Activated CD4-positive, alpha-beta T cell treated with anti-CD3 and anti-CD28 coated beads for 36 hours (primary cell): ENCODE data around the gene STON1. TPM values are rescaled to one million over a fixed set of nuclear protein-coding genes. Genes with fewer than 3 reads are reported as not detected.

Experiments used
- ATAC-seq: fragments of 200-7000 bp; cut with Tn5 transposase; one replicate; pipeline ENCODE4 v1.10.0; 2021; ENCODE audit warnings: mild to moderate bottlenecking, moderate library complexity
- CTCF ChIA-PET: fragments of 350-600 bp; sonication (Branson Sonifier 250); formaldehyde crosslinking; loops from one replicate; lab custom pipeline; 2021; ENCODE audit warnings: antibody characterized with exemption; lab: Charles Lee
- POLR2A ChIA-PET: fragments of 350-600 bp; sonication (Branson Sonifier 250); formaldehyde crosslinking; loops from one replicate; lab custom pipeline; 2021; ENCODE audit warnings: antibody characterized with exemption, inconsistent platforms; lab: Charles Lee
- DNase-seq: peaks from one replicate; pipeline ENCODE4 v3.0.0-alpha.2; 2020
- H3K27ac Mint-ChIP-seq: one replicate; pipeline ENCODE4 v1.8.0; 2021; ENCODE audit warnings: mixed read lengths
- H3K27me3 Mint-ChIP-seq: one replicate; pipeline ENCODE4 v1.8.0; 2021; ENCODE audit warnings: mixed read lengths
- H3K36me3 Mint-ChIP-seq: one replicate; pipeline ENCODE4 v1.8.0; 2021; ENCODE audit warnings: low read depth, mixed read lengths
- H3K4me1 Mint-ChIP-seq: one replicate; pipeline ENCODE4 v1.8.0; 2021; ENCODE audit warnings: mixed read lengths
- H3K4me3 Mint-ChIP-seq: one replicate; pipeline ENCODE4 v1.8.0; 2021; ENCODE audit warnings: mild to moderate bottlenecking, moderate library complexity, mixed read lengths
- H3K9me3 Mint-ChIP-seq: one replicate; pipeline ENCODE4 v1.8.0; 2021; ENCODE audit warnings: low read depth, mixed read lengths
- intact Hi-C, 2 experiments: fragments of 100-400 bp; cut with DNase I in 1 of 2; cut with micrococcal nuclease in 1 of 2; formaldehyde crosslinking; loops; one replicate each; pipeline versions ENCODE4 v1.14.2 to v1.15.1; 2022 to 2024; cut with DNase I, micrococcal nuclease
- total RNA-seq, 2 experiments: library from RNA; stranded (reverse); gene quantifications; one replicate each; pipeline ENCODE4 v1.2.3, GENCODE V29; 2021

STON1 gene
- total RNA-seq, 2 experiments from 2014 or later, result 0.97 to 1.3 TPM

- Mint-ChIP-seq H3K27me3 (peaks cover 3% of the 10 kb centered on the region), H3K27ac (no peak overlapping the region), H3K4me1 (no peaks in the 10 kb centered on the region), H3K36me3 (no peaks in the 10 kb centered on the region), H3K9me3 (peaks cover 5% of the 10 kb centered on the region), H3K4me3 (no peak overlapping the region)
- POLR2A ChIA-PET, result no interaction called here
- intact Hi-C loops, result no loop called here
- CTCF ChIA-PET, result interaction anchor here (0.6 kb wide), 1 partner anchor 32 kb away, joined by 4 read pairs; no protein-coding TSS in a partner anchor
- DNase-seq (no peak), ATAC-seq (no peak)
Observed at GRCh38 chr2:48624696-48625095, 94.7 kb downstream of the STON1 start.

- no peaks in the 10 kb centered on the region for H3K36me3 Mint-ChIP-seq
- H3K27ac Mint-ChIP-seq, result no peak overlapping the region
- no peak overlapping the region for H3K4me3 Mint-ChIP-seq
- ATAC-seq (no peak), DNase-seq (no peak)
- peaks cover 5% of the 10 kb centered on the region for H3K9me3 Mint-ChIP-seq
- ChIA-PET POLR2A (no interaction called here), CTCF (no interaction called here)
- no peaks in the 10 kb centered on the region for H3K4me1 Mint-ChIP-seq
- intact Hi-C loops, result no loop called here
- peaks cover 4% of the 10 kb centered on the region for H3K27me3 Mint-ChIP-seq
Observed at GRCh38 chr2:48626047-48626446, 96.1 kb downstream of the STON1 start.

GRCh38 chr2:48633143-48633542, 103.2 kb downstream of the STON1 start:
- no peak overlapping the region for H3K27ac Mint-ChIP-seq
- H3K27me3 Mint-ChIP-seq, result peaks cover 11% of the 10 kb centered on the region
- H3K36me3 Mint-ChIP-seq, result no peaks in the 10 kb centered on the region
- ATAC-seq (no peak), DNase-seq (no peak)
- H3K9me3 Mint-ChIP-seq, result peaks cover 3% of the 10 kb centered on the region
- CTCF ChIA-PET, result no interaction called here
- no peaks in the 10 kb centered on the region for H3K4me1 Mint-ChIP-seq
- intact Hi-C loops, result no loop called here
- POLR2A ChIA-PET, result no interaction called here
- no peak overlapping the region for H3K4me3 Mint-ChIP-seq

- POLR2A ChIA-PET, result interaction anchor here (0.6 kb wide), 1 partner anchor 563 kb away, joined by 3 read pairs; no protein-coding TSS in a partner anchor
- DNase-seq, result no peak
- no peaks in the 10 kb centered on the region for H3K36me3 Mint-ChIP-seq
Observed at GRCh38 chr2:48635786-48636185, 105.8 kb downstream of the STON1 start.

GRCh38 chr2:48638261-48638660, 108.3 kb downstream of the STON1 start:
- H3K4me1 Mint-ChIP-seq, result no peaks in the 10 kb centered on the region
- ChIA-PET CTCF (interaction anchor here (0.6 kb wide), 1 partner anchor 9 kb away, joined by 3 read pairs; no protein-coding TSS in a partner anchor), POLR2A (no interaction called here)
- H3K9me3 Mint-ChIP-seq, result peaks cover 3% of the 10 kb centered on the region
- no peak for ATAC-seq
- intact Hi-C loops, result no loop called here
- no peaks in the 10 kb centered on the region for H3K36me3 Mint-ChIP-seq
- H3K4me3 Mint-ChIP-seq, result no peak overlapping the region
- peaks cover 13% of the 10 kb centered on the region for H3K27me3 Mint-ChIP-seq
- no peak overlapping the region for H3K27ac Mint-ChIP-seq
- no peak for DNase-seq

More at GRCh38 chr2:48635786-48636185, 105.8 kb downstream of the STON1 start:
- Mint-ChIP-seq H3K9me3 (peaks cover 3% of the 10 kb centered on the region), H3K4me1 (no peaks in the 10 kb centered on the region), H3K27me3 (peaks cover 13% of the 10 kb centered on the region), H3K4me3 (no peak overlapping the region), H3K27ac (no peak overlapping the region)
- CTCF ChIA-PET, result no interaction called here
- intact Hi-C loops, result no loop called here
- no peak for ATAC-seq

Other genes starting within 250 kb of the STON1 start
- 10 to 100 TPM; 42.3 to 49.5 TPM for gene FOXN2, start 215.5 kb upstream of the STON1 start, total RNA-seq
- gene PPP1R21, start 89.4 kb upstream of the STON1 start, total RNA-seq, result 10 to 100 TPM; 22.1 to 23.3 TPM
- not detected for gene GTF2A1L, start 87.7 kb downstream of the STON1 start, total RNA-seq
- gene LHCGR, start 225.6 kb downstream of the STON1 start, total RNA-seq, result not detected